ENCODE measurements around the gene SCAMP2.

DNA sequence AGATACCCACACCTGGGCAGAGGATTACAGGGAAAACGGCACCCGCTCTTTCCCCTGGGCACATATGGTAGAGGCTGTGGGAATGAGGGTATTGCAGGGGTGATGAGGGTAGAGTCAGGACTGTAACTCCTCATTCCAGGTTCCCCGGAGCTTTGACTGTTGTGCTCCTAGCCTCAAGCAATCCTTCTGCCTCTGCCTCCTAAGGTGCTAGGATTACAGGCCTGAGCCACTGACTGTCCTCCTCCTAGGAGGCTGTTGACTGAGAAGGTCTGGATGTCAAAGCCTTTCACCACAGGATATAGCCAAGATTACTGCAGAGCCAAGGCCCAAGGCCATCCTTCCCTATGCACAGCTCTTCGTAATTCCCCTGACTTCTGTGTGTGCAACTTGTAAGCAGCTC, 15.6 kb upstream of the SCAMP2 start:
- TF ChIP-seq EZH2 (IDR thresholded peaks at IDR 0.05; ENCODE audit: borderline replicate concordance, low read length) = no peak
- TF ChIP-seq, protein P1, sequence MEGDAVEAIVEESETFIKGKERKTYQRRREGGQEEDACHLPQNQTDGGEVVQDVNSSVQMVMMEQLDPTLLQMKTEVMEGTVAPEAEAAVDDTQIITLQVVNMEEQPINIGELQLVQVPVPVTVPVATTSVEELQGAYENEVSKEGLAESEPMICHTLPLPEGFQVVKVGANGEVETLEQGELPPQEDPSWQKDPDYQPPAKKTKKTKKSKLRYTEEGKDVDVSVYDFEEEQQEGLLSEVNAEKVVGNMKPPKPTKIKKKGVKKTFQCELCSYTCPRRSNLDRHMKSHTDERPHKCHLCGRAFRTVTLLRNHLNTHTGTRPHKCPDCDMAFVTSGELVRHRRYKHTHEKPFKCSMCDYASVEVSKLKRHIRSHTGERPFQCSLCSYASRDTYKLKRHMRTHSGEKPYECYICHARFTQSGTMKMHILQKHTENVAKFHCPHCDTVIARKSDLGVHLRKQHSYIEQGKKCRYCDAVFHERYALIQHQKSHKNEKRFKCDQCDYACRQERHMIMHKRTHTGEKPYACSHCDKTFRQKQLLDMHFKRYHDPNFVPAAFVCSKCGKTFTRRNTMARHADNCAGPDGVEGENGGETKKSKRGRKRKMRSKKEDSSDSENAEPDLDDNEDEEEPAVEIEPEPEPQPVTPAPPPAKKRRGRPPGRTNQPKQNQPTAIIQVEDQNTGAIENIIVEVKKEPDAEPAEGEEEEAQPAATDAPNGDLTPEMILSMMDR (conservative IDR thresholded peaks at IDR 0.05 in 1 of 2, IDR thresholded peaks at IDR 0.05 in 1 of 2; ENCODE audit: extremely low read depth in 1 of 2, insufficient read depth in 1 of 2, low read depth in 1 of 2, low read length in 2 of 2) = no peak
